ENCODE results near the gene ZP1. TPM values are rescaled to one million over a fixed set of nuclear protein-coding genes. Genes with fewer than 3 reads are reported as not detected.

Gene ZP1
- total and polyA plus RNA-seq, 8 donors, result 0.43 to 8.6 (median 2.4) TPM; not detected in 4

GRCh38 chr11:60852982-60853950 lies 14.1 kb upstream of the ZP1 start:
- peak overlapping the region; percentile 74 to 84 (median 81) for H3K27ac ChIP-seq
- TF ChIP-seq CTCF (IDR thresholded peaks at IDR 0.05) (no peak), POLR2AphosphoS5 (IDR thresholded peaks at IDR 0.05) (no peak), POLR2A (IDR thresholded peaks at IDR 0.05) (no peak), EP300 (IDR thresholded peaks at IDR 0.05) (no peak)
- WGBS, 5 donors, result 82 to 95% (median 85%) methylated on average over 38 to 68 of the region's 68 CpGs
- intact Hi-C loops (cut with DNase I; ENCODE audit: low total_unique reads), result no loop called here
- peaks cover 0 to 11% (median 0%) of the 10 kb centered on the region in 3 donors for H3K27me3 ChIP-seq
- peaks cover 29 to 51% (median 42%) of the 10 kb centered on the region in 4 donors for H3K36me3 ChIP-seq
- H3K9me3 ChIP-seq, result no peaks in the 10 kb centered on the region
- DNase-seq, result no peak
- peak overlapping the region; percentile 32 to 45 (median 40) for H3K4me3 ChIP-seq
- H3K4me1 ChIP-seq, result peaks cover 11 to 27% (median 14%) of the 10 kb centered on the region in 4 donors

DNA sequence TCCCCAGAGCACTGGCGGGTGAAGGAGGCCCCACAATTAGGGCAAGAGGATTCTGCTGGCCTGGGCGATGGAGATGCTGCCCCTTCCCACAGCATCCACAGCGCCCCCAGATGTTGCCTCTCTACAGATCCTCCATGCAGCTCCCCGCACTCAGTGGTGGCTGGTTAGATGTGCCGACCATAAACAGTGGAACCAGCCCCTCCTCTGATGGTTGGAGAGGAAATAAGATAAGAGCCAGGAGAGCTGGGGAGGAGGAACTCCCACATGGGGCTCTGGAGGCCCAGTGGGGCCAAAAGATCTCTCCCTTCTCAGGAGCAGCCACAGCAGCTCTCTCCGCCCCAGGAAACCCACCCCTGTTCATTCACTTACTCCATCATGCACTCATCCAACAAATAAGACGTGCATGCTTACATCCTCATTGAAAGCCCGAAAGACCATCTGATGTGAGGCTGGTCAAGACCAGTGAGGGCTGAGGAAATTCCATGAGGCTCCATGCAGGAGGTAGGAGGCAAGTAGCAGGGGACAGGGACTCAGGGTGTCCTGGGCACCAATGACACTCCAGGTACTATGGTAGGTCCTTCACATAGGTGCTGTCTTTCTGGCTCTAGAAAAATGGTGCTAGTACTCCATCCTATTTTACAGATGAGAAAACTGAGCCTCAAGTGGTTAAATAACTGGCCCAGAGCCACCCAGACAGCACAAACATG lies 13.0 kb upstream of the ZP1 start:
- TF ChIP-seq POLR2A (IDR thresholded peaks at IDR 0.05) (no peak), CTCF (IDR thresholded peaks at IDR 0.05) (no peak), POLR2AphosphoS5 (IDR thresholded peaks at IDR 0.05) (no peak), EP300 (IDR thresholded peaks at IDR 0.05) (no peak)
- Histone ChIP-seq H3K36me3 (peaks cover 21 to 41% (median 32%) of the 10 kb centered on the region in 4 donors), H3K4me1 (peaks cover 11 to 27% (median 14%) of the 10 kb centered on the region in 4 donors), H3K9me3 (no peaks in the 10 kb centered on the region), H3K4me3 (peak overlapping the region; percentile 12 to 20 (median 18)), H3K27me3 (peaks cover 0 to 11% (median 0%) of the 10 kb centered on the region in 3 donors), H3K27ac (peak overlapping the region in 1 of 5 donors; percentile 56)
- intact Hi-C loops (cut with DNase I; ENCODE audit: low total_unique reads), result no loop called here
- 59 to 81% (median 76%) methylated on average over 7 to 8 of the region's 8 CpGs for WGBS, 5 donors
- DNase-seq, result no peak

DNA sequence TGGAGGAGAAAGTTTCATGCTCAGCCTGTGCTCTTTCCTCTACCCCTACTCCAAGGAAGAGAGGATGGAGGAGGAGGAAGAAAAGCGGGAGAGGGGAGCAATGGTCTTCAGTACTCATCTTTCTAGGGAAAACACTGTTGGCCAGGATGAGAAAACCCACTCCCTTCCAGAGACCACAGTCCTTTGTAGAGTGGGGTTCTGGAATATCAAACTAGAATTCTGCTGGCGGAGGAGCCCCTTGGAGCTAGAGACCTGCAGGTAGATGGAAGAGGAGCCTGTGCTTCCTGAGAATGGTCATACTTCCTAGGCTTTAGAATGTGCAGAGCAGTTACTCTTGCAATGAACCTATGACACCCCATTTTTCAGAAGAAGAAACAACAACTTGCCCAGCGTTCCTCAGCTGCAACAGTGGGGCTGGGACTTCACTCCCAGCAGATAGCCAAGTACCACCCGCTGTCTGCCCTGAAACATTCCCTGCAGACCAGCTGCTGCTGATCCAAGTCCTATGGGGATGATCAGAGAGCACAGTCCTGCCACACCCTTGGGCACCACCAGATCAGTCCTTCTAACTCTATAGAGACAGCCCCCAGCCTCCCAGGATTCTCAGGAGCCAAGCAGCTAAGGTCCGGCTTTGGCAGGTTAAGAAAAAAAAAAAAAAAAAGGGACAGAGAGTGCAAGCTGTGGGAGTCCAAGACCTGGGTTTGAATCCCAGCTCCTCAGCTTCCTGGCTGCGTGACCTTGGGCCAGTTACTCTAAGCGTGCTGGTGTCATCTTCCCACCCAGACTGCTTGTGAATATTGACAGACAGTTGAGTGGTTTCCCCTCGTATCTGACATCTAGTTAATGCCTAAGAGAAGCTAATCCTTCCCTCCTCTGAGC lies 12.3 kb upstream of the ZP1 start:
- intact Hi-C loops (cut with DNase I; ENCODE audit: low total_unique reads), result no loop called here
- Histone ChIP-seq H3K36me3 (peaks cover 13 to 33% (median 24%) of the 10 kb centered on the region in 4 donors), H3K27me3 (peaks cover 0 to 11% (median 0%) of the 10 kb centered on the region in 3 donors), H3K4me1 (peaks cover 11 to 27% (median 14%) of the 10 kb centered on the region in 4 donors), H3K4me3 (peak overlapping the region; percentile 12 to 20 (median 18)), H3K9me3 (no peaks in the 10 kb centered on the region), H3K27ac (peak overlapping the region in 4 of 5 donors; percentile 25 to 56 (median 34))
- TF ChIP-seq POLR2A (IDR thresholded peaks at IDR 0.05) (no peak), EP300 (IDR thresholded peaks at IDR 0.05) (no peak), CTCF (IDR thresholded peaks at IDR 0.05) (no peak), POLR2AphosphoS5 (IDR thresholded peaks at IDR 0.05) (no peak)
- WGBS, 5 donors, result 37 to 55% (median 42%) methylated on average over 7 to 8 of the region's 8 CpGs
- no peak for DNase-seq

Data from stomach (tissue), 9 donors.